Mesenchymal stem cell (in vitro differentiated cells and primary cell): ENCODE measurements around the gene FAM3A.

Source experiments
- DNase-seq: peaks from one replicate; pipeline ENCODE4 v3.0.0-alpha.2; 2013
- H2AFZ ChIP-seq: one replicate; pipeline ENCODE4 v1.6.1; 2013; ENCODE audit warnings: low read depth, mild to moderate bottlenecking, control low read depth, inconsistent platforms, low read length, moderate library complexity
- H2AK5ac ChIP-seq: 2 replicates; pipeline ENCODE4 v1.6.1; 2013; ENCODE audit warnings: low read length, moderate library complexity, mild to moderate bottlenecking, inconsistent platforms; ENCODE audit not compliant: severe bottlenecking
- H2BK120ac ChIP-seq: one replicate; pipeline ENCODE4 v1.6.1; 2013; ENCODE audit warnings: low read depth, mild to moderate bottlenecking, inconsistent platforms, low read length, moderate library complexity
- H2BK12ac ChIP-seq, 2 experiments: one replicate each; pipeline ENCODE4 v1.6.1; 2013; ENCODE audit warnings: inconsistent platforms in 2 of 2, low read length in 2 of 2, mild to moderate bottlenecking in 2 of 2, moderate library complexity in 2 of 2, control low read depth in 1 of 2
- H2BK15ac ChIP-seq: one replicate; pipeline ENCODE4 v1.6.1; 2013; ENCODE audit warnings: mild to moderate bottlenecking, low read depth, inconsistent platforms; ENCODE audit not compliant: poor library complexity, severe bottlenecking
- H2BK5ac ChIP-seq: 2 replicates; pipeline ENCODE4 v1.6.1; 2013; ENCODE audit warnings: low read depth, mild to moderate bottlenecking, low read length, control low read depth, inconsistent platforms; ENCODE audit not compliant: poor library complexity, severe bottlenecking
- H3K14ac ChIP-seq, 2 experiments: one replicate each; pipeline ENCODE4 v1.6.1; 2013; ENCODE audit warnings: inconsistent platforms in 2 of 2, low read length in 2 of 2, control low read depth in 1 of 2, mild to moderate bottlenecking in 1 of 2, moderate library complexity in 1 of 2
- H3K18ac ChIP-seq, 2 experiments: one replicate each; pipeline ENCODE4 v1.6.1; 2013; ENCODE audit warnings: inconsistent platforms in 2 of 2, low read length in 2 of 2, control low read depth in 1 of 2, low read depth in 1 of 2, mild to moderate bottlenecking in 1 of 2
- H3K23ac ChIP-seq, 2 experiments: one replicate each; pipeline ENCODE4 v1.6.1; 2013; ENCODE audit warnings: inconsistent platforms in 2 of 2, low read length in 2 of 2, mild to moderate bottlenecking in 2 of 2, moderate library complexity in 2 of 2, control low read depth in 1 of 2
- H3K27ac ChIP-seq: 2 replicates; pipeline ENCODE4 v1.5.1; 2013; ENCODE audit warnings: mild to moderate bottlenecking, moderate library complexity, low read length, control low read depth, inconsistent platforms; ENCODE audit not compliant: poor library complexity, severe bottlenecking
- H3K27me3 ChIP-seq, 2 experiments: 2 replicates each; pipeline versions ENCODE4 v1.6.1 to v1.7.0; 2013; ENCODE audit warnings: low read length in 2 of 2, mild to moderate bottlenecking in 2 of 2, moderate library complexity in 2 of 2, control low read depth in 1 of 2, inconsistent platforms in 1 of 2; ENCODE audit not compliant: control insufficient read depth in 1 of 2, insufficient read depth in 1 of 2
- H3K36me3 ChIP-seq, 2 experiments: 2 replicates each; pipeline versions ENCODE4 v1.6.1 to v1.7.0; 2013; ENCODE audit warnings: low read length in 2 of 2, control low read depth in 1 of 2, inconsistent platforms in 1 of 2, low read depth in 1 of 2, mild to moderate bottlenecking in 1 of 2; ENCODE audit not compliant: insufficient read depth in 2 of 2, control insufficient read depth in 1 of 2
- H3K4ac ChIP-seq, 2 experiments: one replicate each; pipeline ENCODE4 v1.6.1; 2013; ENCODE audit warnings: inconsistent platforms in 2 of 2, low read length in 2 of 2, mild to moderate bottlenecking in 2 of 2, moderate library complexity in 2 of 2, control low read depth in 1 of 2, low read depth in 1 of 2
- H3K4me1 ChIP-seq: 2 replicates; pipeline ENCODE4 v1.6.1; 2013; ENCODE audit warnings: low read depth, low read length, control low read depth; ENCODE audit not compliant: control insufficient read depth, insufficient read depth
- H3K4me2 ChIP-seq: 2 replicates; pipeline ENCODE4 v1.6.1; 2013; ENCODE audit warnings: low read length, mild to moderate bottlenecking, inconsistent platforms; ENCODE audit not compliant: poor library complexity, severe bottlenecking
- H3K4me3 ChIP-seq, 2 experiments: 2 replicates each; pipeline versions ENCODE4 v1.5.1 to v1.7.0; 2013; ENCODE audit warnings: low read length in 2 of 2, mild to moderate bottlenecking in 2 of 2, control low read depth in 1 of 2, low read depth in 1 of 2; ENCODE audit not compliant: insufficient read depth in 1 of 2
- H3K79me1 ChIP-seq: replicated peaks from 2 replicates; pipeline ENCODE4 v1.6.1; 2013; ENCODE audit warnings: mild to moderate bottlenecking, control low read depth, low read length, inconsistent platforms; ENCODE audit not compliant: poor library complexity, severe bottlenecking
- H3K9ac ChIP-seq: 2 replicates; pipeline ENCODE4 v1.7.0; 2013; ENCODE audit warnings: mild to moderate bottlenecking, low read length, moderate library complexity
- H3K9me3 ChIP-seq: 2 replicates; pipeline ENCODE4 v1.7.0; 2013; ENCODE audit warnings: mild to moderate bottlenecking, low read length; ENCODE audit not compliant: control insufficient read depth
- H4K8ac ChIP-seq: one replicate; pipeline ENCODE4 v1.6.1; 2013; ENCODE audit warnings: inconsistent platforms, mild to moderate bottlenecking, low read length, moderate library complexity
- H4K91ac ChIP-seq: one replicate; pipeline ENCODE4 v1.6.1; 2013; ENCODE audit warnings: mild to moderate bottlenecking, low read length, inconsistent platforms
- WGBS: methylation state at CpG from one replicate; pipeline ENCODE4 v1.1.7; 2013; ENCODE audit warnings: mixed read lengths; 5-methylcytosine and 5-hydroxymethylcytosine counted together

Gene FAM3A

GRCh38 chrX:154464806-154465365, 51.1 kb downstream of the FAM3A start:
- Histone ChIP-seq H3K4ac (no peak overlapping the region), H2AK5ac (no peak overlapping the region), H3K36me3 (peaks cover 63 to 99% of the 10 kb centered on the region in 2 experiments), H2BK120ac (no peak overlapping the region), H3K4me1 (peaks cover 12% of the 10 kb centered on the region), H2BK5ac (no peak overlapping the region), H3K79me1 (peaks cover 20% of the 10 kb centered on the region), H4K8ac (no peak overlapping the region), H3K27me3 (no peaks in the 10 kb centered on the region), H3K9me3 (no peaks in the 10 kb centered on the region), H4K91ac (no peak overlapping the region), H3K23ac (no peak overlapping the region), H2BK15ac (no peak overlapping the region), H3K4me3 (no peak overlapping the region), H2AFZ (no peak overlapping the region), H3K14ac (no peak overlapping the region), H3K27ac (no peak overlapping the region), H3K9ac (no peak overlapping the region), H2BK12ac (no peak overlapping the region), H3K4me2 (no peak overlapping the region), H3K18ac (no peak overlapping the region)
- DNase-seq, result no peak
- WGBS, result 99% methylated on average over 24 of the region's 28 CpGs

- Histone ChIP-seq H3K79me1 (peaks cover 19% of the 10 kb centered on the region), H2BK5ac (no peak overlapping the region), H3K27ac (no peak overlapping the region), H4K91ac (no peak overlapping the region), H3K9ac (no peak overlapping the region), H3K36me3 (peaks cover 55 to 88% of the 10 kb centered on the region in 2 experiments), H2AK5ac (no peak overlapping the region), H3K27me3 (no peaks in the 10 kb centered on the region), H3K23ac (no peak overlapping the region), H3K4me2 (no peak overlapping the region), H3K4ac (no peak overlapping the region), H2BK15ac (no peak overlapping the region), H3K4me3 (no peak overlapping the region), H3K4me1 (peaks cover 18% of the 10 kb centered on the region), H3K9me3 (no peaks in the 10 kb centered on the region), H3K18ac (no peak overlapping the region), H4K8ac (no peak overlapping the region), H2BK120ac (no peak overlapping the region), H2AFZ (no peak overlapping the region), H3K14ac (no peak overlapping the region), H2BK12ac (no peak overlapping the region)
- DNase-seq, result no peak
- 94% methylated on average over 18 of the region's 36 CpGs for WGBS
Measured at GRCh38 chrX:154463611-154464220, 52.3 kb downstream of the FAM3A start.

- H2BK5ac ChIP-seq, result no peak overlapping the region
- H2BK12ac ChIP-seq, result no peak overlapping the region
- no peak for DNase-seq
- no peak overlapping the region for H2BK120ac ChIP-seq
- H3K27ac ChIP-seq, result no peak overlapping the region
- no peaks in the 10 kb centered on the region for H3K27me3 ChIP-seq
- H3K36me3 ChIP-seq, result peaks cover 47 to 75% of the 10 kb centered on the region in 2 experiments
- peaks cover 18% of the 10 kb centered on the region for H3K79me1 ChIP-seq
- WGBS, result 95% methylated on average over 6 of the region's 8 CpGs
- H3K4me1 ChIP-seq, result peaks cover 18% of the 10 kb centered on the region
- no peak overlapping the region for H3K14ac ChIP-seq
- no peak overlapping the region for H4K8ac ChIP-seq
- no peaks in the 10 kb centered on the region for H3K9me3 ChIP-seq
- no peak overlapping the region for H3K4ac ChIP-seq
- H4K91ac ChIP-seq, result no peak overlapping the region
- H3K4me3 ChIP-seq, result no peak overlapping the region
- H2AFZ ChIP-seq, result no peak overlapping the region
- H3K9ac ChIP-seq, result no peak overlapping the region
- H2AK5ac ChIP-seq, result no peak overlapping the region
- H3K23ac ChIP-seq, result no peak overlapping the region
- no peak overlapping the region for H2BK15ac ChIP-seq
- no peak overlapping the region for H3K4me2 ChIP-seq
- no peak overlapping the region for H3K18ac ChIP-seq
Measured at GRCh38 chrX:154462396-154462795, 53.6 kb downstream of the FAM3A start.

GRCh38 chrX:154460326-154460725, 55.7 kb downstream of the FAM3A start:
- H3K4ac ChIP-seq, result no peak overlapping the region
- H3K79me1 ChIP-seq, result peaks cover 8% of the 10 kb centered on the region
- H3K9ac ChIP-seq, result no peak overlapping the region
- H3K9me3 ChIP-seq, result no peaks in the 10 kb centered on the region
- H2BK120ac ChIP-seq, result no peak overlapping the region
- H3K4me3 ChIP-seq, result peak overlapping the region in 1 of 2 experiments; percentile 83
- no peak overlapping the region for H2BK15ac ChIP-seq
- H3K4me2 ChIP-seq, result peak overlapping the region; percentile 70
- 93% methylated on average over 26 of the region's 26 CpGs for WGBS
- no peak overlapping the region for H3K14ac ChIP-seq
- no peak overlapping the region for H3K23ac ChIP-seq
- peaks cover 18% of the 10 kb centered on the region for H3K4me1 ChIP-seq
- H2AK5ac ChIP-seq, result no peak overlapping the region
- H4K8ac ChIP-seq, result no peak overlapping the region
- no peak overlapping the region for H2BK5ac ChIP-seq
- DNase-seq, result no peak
- H2AFZ ChIP-seq, result no peak overlapping the region
- no peak overlapping the region for H2BK12ac ChIP-seq
- peaks cover 34 to 54% of the 10 kb centered on the region in 2 experiments for H3K36me3 ChIP-seq
- H4K91ac ChIP-seq, result no peak overlapping the region
- H3K18ac ChIP-seq, result peak overlapping the region in 1 of 2 experiments; percentile 40
- H3K27ac ChIP-seq, result no peak overlapping the region
- H3K27me3 ChIP-seq, result no peaks in the 10 kb centered on the region
